ENCODE data around the gene FN1. TPM values are rescaled to one million over a fixed set of nuclear protein-coding genes. Genes with fewer than 3 reads are reported as not detected.

FN1 gene
- total RNA-seq, 1 donor from 2014 or later, result 30,644 TPM

DNA sequence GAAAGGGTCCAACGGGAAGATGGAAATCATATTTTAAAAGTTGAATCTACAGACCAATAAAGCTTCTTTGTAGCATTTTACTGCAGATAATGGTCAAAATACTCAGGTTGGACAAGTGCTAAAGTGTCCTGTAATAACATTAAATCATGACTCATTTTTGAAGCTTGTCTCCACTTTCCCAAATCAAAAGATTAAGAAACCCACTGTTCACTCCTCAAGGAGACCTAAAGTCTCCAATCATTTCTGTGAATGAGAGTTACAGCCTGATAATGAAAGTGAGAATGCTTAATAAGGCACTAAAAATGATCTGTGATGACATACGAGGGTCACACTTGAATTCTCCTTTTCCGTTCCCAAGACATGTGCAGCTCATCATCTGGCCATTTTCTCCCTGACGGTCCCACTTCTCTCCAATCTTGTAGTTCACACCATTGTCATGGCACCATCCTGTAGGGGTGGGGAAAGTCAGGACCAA, 70.6 kb downstream of the FN1 start:
- peaks cover 83% of the 10 kb centered on the region for H3K4me1 Mint-ChIP-seq (ENCODE audit: low read depth)
- DNase-seq (ENCODE audit: low spot score), result no peak
- TF ChIP-seq, protein P1, sequence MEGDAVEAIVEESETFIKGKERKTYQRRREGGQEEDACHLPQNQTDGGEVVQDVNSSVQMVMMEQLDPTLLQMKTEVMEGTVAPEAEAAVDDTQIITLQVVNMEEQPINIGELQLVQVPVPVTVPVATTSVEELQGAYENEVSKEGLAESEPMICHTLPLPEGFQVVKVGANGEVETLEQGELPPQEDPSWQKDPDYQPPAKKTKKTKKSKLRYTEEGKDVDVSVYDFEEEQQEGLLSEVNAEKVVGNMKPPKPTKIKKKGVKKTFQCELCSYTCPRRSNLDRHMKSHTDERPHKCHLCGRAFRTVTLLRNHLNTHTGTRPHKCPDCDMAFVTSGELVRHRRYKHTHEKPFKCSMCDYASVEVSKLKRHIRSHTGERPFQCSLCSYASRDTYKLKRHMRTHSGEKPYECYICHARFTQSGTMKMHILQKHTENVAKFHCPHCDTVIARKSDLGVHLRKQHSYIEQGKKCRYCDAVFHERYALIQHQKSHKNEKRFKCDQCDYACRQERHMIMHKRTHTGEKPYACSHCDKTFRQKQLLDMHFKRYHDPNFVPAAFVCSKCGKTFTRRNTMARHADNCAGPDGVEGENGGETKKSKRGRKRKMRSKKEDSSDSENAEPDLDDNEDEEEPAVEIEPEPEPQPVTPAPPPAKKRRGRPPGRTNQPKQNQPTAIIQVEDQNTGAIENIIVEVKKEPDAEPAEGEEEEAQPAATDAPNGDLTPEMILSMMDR (IDR thresholded peaks at IDR 0.05), result no peak
- H3K27me3 Mint-ChIP-seq (ENCODE audit: low read depth), result no peaks in the 10 kb centered on the region
- peaks cover 87% of the 10 kb centered on the region for H3K36me3 Mint-ChIP-seq (ENCODE audit: low read depth)
- peak overlapping the region; percentile 85 for H3K27ac Mint-ChIP-seq (ENCODE audit: unreplicated experiment)
- H3K4me3 Mint-ChIP-seq (ENCODE audit: unreplicated experiment), result peak overlapping the region; percentile 27
- no peaks in the 10 kb centered on the region for H3K9me3 Mint-ChIP-seq (ENCODE audit: low read depth)

DNA sequence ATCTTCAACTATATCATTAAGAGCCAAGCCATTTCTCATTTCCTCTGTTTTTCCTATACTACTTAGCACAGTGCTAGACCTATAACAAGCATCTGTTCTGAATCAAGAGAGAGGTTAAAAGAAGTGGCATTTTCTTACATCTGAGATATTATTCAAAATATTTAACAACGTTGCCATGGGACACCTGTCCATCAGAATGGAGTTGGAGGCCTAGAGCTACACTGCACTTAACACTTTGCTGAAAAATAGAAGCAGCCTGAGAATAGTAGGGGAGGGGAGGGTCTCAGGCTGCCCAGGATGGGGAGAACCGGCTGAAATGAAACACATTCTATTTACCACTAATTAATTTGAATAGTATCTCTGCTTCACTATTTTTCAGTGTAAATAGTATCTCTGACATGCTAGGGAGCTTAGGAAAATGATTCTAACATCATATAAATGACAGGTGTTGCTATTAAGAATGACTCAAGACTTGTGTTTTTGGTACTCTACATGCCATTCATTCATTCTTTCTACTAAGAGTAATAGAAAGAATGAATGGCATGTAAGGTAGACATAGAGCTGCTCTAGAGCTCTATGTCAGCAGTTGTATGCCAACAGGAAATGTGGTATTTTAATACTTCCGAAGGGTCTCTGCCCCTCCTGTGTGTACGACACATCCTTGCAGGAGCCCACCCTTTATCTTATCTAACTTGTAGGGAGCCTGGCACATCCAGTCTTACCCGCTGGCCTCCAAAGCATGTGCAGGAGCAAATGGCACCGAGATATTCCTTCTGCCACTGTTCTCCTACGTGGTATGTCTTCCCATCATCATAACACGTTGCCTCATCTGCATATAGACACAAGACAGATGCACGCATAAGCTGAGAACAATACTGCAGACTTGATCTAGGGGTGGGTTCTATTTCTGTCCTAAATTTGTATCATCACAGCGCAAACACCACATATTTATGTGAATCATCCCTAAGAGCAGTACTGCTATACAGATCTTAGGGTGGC, 71.4 kb downstream of the FN1 start:
- Mint-ChIP-seq H3K4me3 (ENCODE audit: unreplicated experiment) (peak overlapping the region; percentile 27), H3K27me3 (ENCODE audit: low read depth) (no peaks in the 10 kb centered on the region), H3K36me3 (ENCODE audit: low read depth) (peaks cover 80% of the 10 kb centered on the region), H3K27ac (ENCODE audit: unreplicated experiment) (peak overlapping the region; percentile 85), H3K4me1 (ENCODE audit: low read depth) (peaks cover 77% of the 10 kb centered on the region), H3K9me3 (ENCODE audit: low read depth) (no peaks in the 10 kb centered on the region)
- TF ChIP-seq, protein P1 (IDR thresholded peaks at IDR 0.05), result no peak
- no peak for DNase-seq (ENCODE audit: low spot score)

DNA sequence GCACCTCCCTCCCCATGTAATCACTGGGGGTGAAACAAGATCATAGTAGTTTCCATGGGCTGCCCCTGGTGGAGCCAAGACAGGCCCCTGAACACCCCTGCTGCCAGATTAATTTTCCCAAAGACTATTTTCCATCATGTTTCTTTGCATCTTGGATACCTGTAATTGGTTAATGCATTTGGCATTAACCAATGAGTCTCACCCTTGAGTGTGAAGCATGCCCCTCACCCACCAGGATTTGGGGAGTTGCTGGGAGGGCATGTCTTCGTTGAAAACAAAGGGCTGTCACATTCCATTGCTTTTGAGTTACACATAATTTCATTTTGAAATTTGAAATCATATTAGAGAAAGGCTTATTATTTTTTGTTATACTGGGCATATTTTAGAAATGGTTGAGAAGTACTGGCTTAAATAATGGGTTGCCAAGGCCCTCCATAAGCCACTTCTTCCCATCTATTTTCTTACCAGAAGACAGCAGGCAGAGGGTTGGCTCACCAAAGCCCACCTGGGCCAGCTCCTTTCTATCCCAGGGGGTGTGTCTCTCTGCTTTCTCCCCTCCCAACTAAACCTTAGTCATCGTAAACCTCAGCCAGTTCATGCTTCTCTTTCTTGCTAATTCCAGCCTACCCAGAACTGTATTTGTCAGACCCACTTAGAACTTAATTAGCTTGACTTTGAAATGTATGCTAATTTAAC, 72.3 kb downstream of the FN1 start:
- Mint-ChIP-seq H3K27me3 (ENCODE audit: low read depth) (no peaks in the 10 kb centered on the region), H3K27ac (ENCODE audit: unreplicated experiment) (peak overlapping the region; percentile 85), H3K9me3 (ENCODE audit: low read depth) (no peaks in the 10 kb centered on the region), H3K4me3 (ENCODE audit: unreplicated experiment) (peak overlapping the region; percentile 13), H3K4me1 (ENCODE audit: low read depth) (peaks cover 78% of the 10 kb centered on the region), H3K36me3 (ENCODE audit: low read depth) (peaks cover 79% of the 10 kb centered on the region)
- no peak for DNase-seq (ENCODE audit: low spot score)
- TF ChIP-seq, protein P1 (IDR thresholded peaks at IDR 0.05), result no peak

DNA sequence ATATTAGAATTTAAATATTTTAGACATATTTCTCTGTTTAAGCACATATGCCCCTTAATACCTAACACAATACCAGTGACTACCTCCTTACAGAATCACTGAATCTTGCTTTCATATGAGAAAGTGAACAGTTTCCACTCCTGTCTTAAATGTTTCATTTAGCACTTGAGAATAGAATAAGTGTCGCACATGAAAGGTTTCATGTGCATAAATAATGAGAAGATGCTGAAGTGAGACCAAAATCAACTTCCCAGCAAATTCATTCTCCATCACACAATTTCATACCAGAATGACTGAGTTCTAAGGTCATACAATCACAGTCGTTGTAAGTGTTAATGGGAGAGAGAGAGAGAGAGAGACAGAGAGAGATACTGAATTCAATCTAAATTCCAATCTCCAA, 72.8 kb downstream of the FN1 start:
- H3K27me3 Mint-ChIP-seq (ENCODE audit: low read depth), result no peaks in the 10 kb centered on the region
- DNase-seq (ENCODE audit: low spot score), result no peak
- no peaks in the 10 kb centered on the region for H3K9me3 Mint-ChIP-seq (ENCODE audit: low read depth)
- H3K27ac Mint-ChIP-seq (ENCODE audit: unreplicated experiment), result peak overlapping the region; percentile 85
- H3K4me1 Mint-ChIP-seq (ENCODE audit: low read depth), result peaks cover 81% of the 10 kb centered on the region
- H3K36me3 Mint-ChIP-seq (ENCODE audit: low read depth), result peaks cover 77% of the 10 kb centered on the region
- H3K4me3 Mint-ChIP-seq (ENCODE audit: unreplicated experiment), result no peak overlapping the region
- TF ChIP-seq, protein P1 (IDR thresholded peaks at IDR 0.05), result no peak

DNA sequence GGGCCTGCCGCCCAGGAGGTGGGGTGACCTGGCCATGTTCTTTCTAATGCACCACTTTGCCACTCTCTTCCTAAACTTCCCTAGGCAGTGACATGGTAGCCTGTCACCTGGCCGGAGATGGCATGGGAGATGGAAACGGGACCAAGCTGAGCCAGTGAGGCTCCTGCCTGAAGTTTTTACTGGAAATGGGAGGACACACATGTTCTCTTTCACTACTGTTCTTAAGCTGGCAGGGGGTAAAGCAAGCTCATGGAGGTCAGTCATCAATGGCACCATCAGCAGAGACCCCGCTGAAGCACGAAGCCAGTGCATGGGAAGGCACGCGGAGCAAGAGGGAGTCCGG, 73.3 kb downstream of the FN1 start:
- Mint-ChIP-seq H3K27ac (ENCODE audit: unreplicated experiment) (peak overlapping the region; percentile 85), H3K9me3 (ENCODE audit: low read depth) (no peaks in the 10 kb centered on the region), H3K36me3 (ENCODE audit: low read depth) (peaks cover 72% of the 10 kb centered on the region), H3K4me3 (ENCODE audit: unreplicated experiment) (no peak overlapping the region), H3K4me1 (ENCODE audit: low read depth) (peaks cover 77% of the 10 kb centered on the region), H3K27me3 (ENCODE audit: low read depth) (no peaks in the 10 kb centered on the region)
- TF ChIP-seq, protein P1 (IDR thresholded peaks at IDR 0.05), result no peak
- no peak for DNase-seq (ENCODE audit: low spot score)

Data from chondrocyte (in vitro differentiated cells).